Measurements from ENCODE around the gene NLGN4Y. TPM values are rescaled to one million over a fixed set of nuclear protein-coding genes. Genes with fewer than 3 reads are reported as not detected.
"Not testable (repeated sequence)": the region's sequence is repeated elsewhere in the genome, so short reads cannot be mapped to it uniquely, and the experiment has no call there.

Gene NLGN4Y
- total and polyA plus RNA-seq, 4 donors = 2.9 to 5.3 TPM; not detected in 2

- TF ChIP-seq NR2F2 (IDR thresholded peaks at IDR 0.05) (no peak), RXRA (IDR thresholded peaks at IDR 0.05) (peak in 1 of 2 donors; percentile 23), YY1 (IDR thresholded peaks at IDR 0.05) (no peak), HNF4A (conservative IDR thresholded peaks at IDR 0.05) (peak in 1 of 2 donors; percentile 55), ATF3 (IDR thresholded peaks at IDR 0.05) (no peak)
- no peaks in the 10 kb centered on the region for H3K36me3 ChIP-seq (ENCODE audit: control insufficient read depth in 4 of 4, insufficient read depth in 3 of 4, low read depth in 1 of 4, low read length in 3 of 4)
- DNase-seq (ENCODE audit: low spot score) = no peak
- H3K9ac ChIP-seq (ENCODE audit: low read depth in 1 of 2, low read length in 2 of 2) = peak overlapping the region in 1 of 2 donors; percentile 7
- no peak overlapping the region for H3K4me3 ChIP-seq (ENCODE audit: low read depth in 1 of 3, low read length in 3 of 3)
- no peak overlapping the region for H3K27ac ChIP-seq (ENCODE audit: low read depth in 1 of 2, low read length in 2 of 2)
- no peaks in the 10 kb centered on the region for H3K27me3 ChIP-seq (ENCODE audit: control insufficient read depth in 4 of 4, insufficient read depth in 4 of 4, low read length in 3 of 4)
- H3K4me1 ChIP-seq (ENCODE audit: control insufficient read depth in 4 of 4, insufficient read depth in 4 of 4, low read length in 3 of 4) = no peaks in the 10 kb centered on the region
- H3K9me3 ChIP-seq (ENCODE audit: control insufficient read depth in 4 of 4, low read length in 3 of 4) = no peaks in the 10 kb centered on the region
Measured at GRCh38 chrY:14860448-14860847, 336.1 kb downstream of the NLGN4Y start.

GRCh38 chrY:14861033-14861432, 336.7 kb downstream of the NLGN4Y start:
- not testable (repeated sequence) for H3K27me3 ChIP-seq (ENCODE audit: control insufficient read depth in 4 of 4, insufficient read depth in 4 of 4, low read length in 3 of 4); H3K4me3 ChIP-seq (ENCODE audit: low read depth in 1 of 3, low read length in 3 of 3); H3K27ac ChIP-seq (ENCODE audit: low read depth in 1 of 2, low read length in 2 of 2); H3K4me1 ChIP-seq (ENCODE audit: control insufficient read depth in 4 of 4, insufficient read depth in 4 of 4, low read length in 3 of 4); H3K9ac ChIP-seq (ENCODE audit: low read depth in 1 of 2, low read length in 2 of 2); DNase-seq (ENCODE audit: low spot score); H3K9me3 ChIP-seq (ENCODE audit: control insufficient read depth in 4 of 4, low read length in 3 of 4); H3K36me3 ChIP-seq (ENCODE audit: control insufficient read depth in 4 of 4, insufficient read depth in 3 of 4, low read depth in 1 of 4, low read length in 3 of 4)
- WGBS = 31% methylated on average over 8 of the region's 8 CpGs
- peak in 1 of 2 donors; percentile 9 for TF ChIP-seq RAD21 (IDR thresholded peaks at IDR 0.05)
- peak in 1 of 2 donors; percentile 51 for TF ChIP-seq HNF4A (conservative IDR thresholded peaks at IDR 0.05)
- TF ChIP-seq RXRA (IDR thresholded peaks at IDR 0.05) = peak in 1 of 2 donors; percentile 67
- TF ChIP-seq MAX (IDR thresholded peaks at IDR 0.05) = peak; percentile 29

GRCh38 chrY:14871971-14872370, 347.6 kb downstream of the NLGN4Y start:
- DNase-seq (ENCODE audit: low spot score) = no peak
- Histone ChIP-seq H3K36me3 (ENCODE audit: control insufficient read depth in 4 of 4, insufficient read depth in 3 of 4, low read depth in 1 of 4, low read length in 3 of 4) (no peaks in the 10 kb centered on the region), H3K4me1 (ENCODE audit: control insufficient read depth in 4 of 4, insufficient read depth in 4 of 4, low read length in 3 of 4) (no peaks in the 10 kb centered on the region), H3K4me3 (ENCODE audit: low read depth in 1 of 3, low read length in 3 of 3) (no peak overlapping the region), H3K9me3 (ENCODE audit: control insufficient read depth in 4 of 4, low read length in 3 of 4) (no peaks in the 10 kb centered on the region), H3K27me3 (ENCODE audit: control insufficient read depth in 4 of 4, insufficient read depth in 4 of 4, low read length in 3 of 4) (no peaks in the 10 kb centered on the region), H3K27ac (ENCODE audit: low read depth in 1 of 2, low read length in 2 of 2) (no peak overlapping the region), H3K9ac (ENCODE audit: low read depth in 1 of 2, low read length in 2 of 2) (no peak overlapping the region)
- 59% methylated on average over 2 of the region's 2 CpGs for WGBS
- TF ChIP-seq MAX (IDR thresholded peaks at IDR 0.05) (no peak), YY1 (IDR thresholded peaks at IDR 0.05) (no peak), RXRA (IDR thresholded peaks at IDR 0.05) (no peak), ZBTB33 (IDR thresholded peaks at IDR 0.05) (no peak), TAF1 (conservative IDR thresholded peaks at IDR 0.05) (no peak), FOXA1 (IDR thresholded peaks at IDR 0.05) (no peak), NR2F2 (IDR thresholded peaks at IDR 0.05) (no peak), RAD21 (IDR thresholded peaks at IDR 0.05) (no peak), EGR1 (IDR thresholded peaks at IDR 0.05; ENCODE audit: low read depth in 2 of 2) (no peak), GABPA (IDR thresholded peaks at IDR 0.05 in 1 of 2, conservative IDR thresholded peaks at IDR 0.05 in 1 of 2) (no peak), CTCF (IDR thresholded peaks at IDR 0.05; ENCODE audit: low read depth, low read length, missing input control) (no peak)

Data from liver (tissue), 9 donors.